Fibroblast of lung (primary cell): ENCODE results near the gene CHN2. TPM values are rescaled to one million over a fixed set of nuclear protein-coding genes. Genes with fewer than 3 reads are reported as not detected.

Experiments used
- DNase-seq, 2 donors: peaks; one replicate each; pipeline versions ENCODE4 v3.0.0 to v3.0.0-alpha.2; 2010; ENCODE audit warnings: low read depth in 2 of 2
- H2AFZ ChIP-seq: 2 replicates; pipeline ENCODE4 v1.5.1; 2012; ENCODE audit warnings: low read length, control low read depth, inconsistent platforms
- H3K27ac ChIP-seq: 2 replicates; pipeline ENCODE4 v1.5.1; 2011; ENCODE audit warnings: low read length, control low read depth; ENCODE audit not compliant: insufficient read depth
- H3K27me3 ChIP-seq: 2 replicates; pipeline ENCODE4 v1.5.1; 2011; ENCODE audit warnings: mild to moderate bottlenecking, low read length; ENCODE audit not compliant: control insufficient read depth, insufficient read depth
- H3K36me3 ChIP-seq: 2 replicates; pipeline ENCODE4 v1.5.1; 2011; ENCODE audit warnings: low read length; ENCODE audit not compliant: control insufficient read depth, insufficient read depth
- H3K4me1 ChIP-seq: 2 replicates; pipeline ENCODE4 v1.5.1; 2011; ENCODE audit warnings: low read length; ENCODE audit not compliant: control insufficient read depth, insufficient read depth; ENCODE audit errors: extremely low read depth
- H3K4me2 ChIP-seq: 2 replicates; pipeline ENCODE4 v1.5.1; 2011; ENCODE audit warnings: low read length, control low read depth; ENCODE audit not compliant: insufficient read depth; ENCODE audit errors: extremely low read depth
- H3K4me3 ChIP-seq, 4 experiments: fragments of 200-600 bp in 1 of 4; sonication (generic) in 1 of 4; replicated peaks in 1 of 4; 2 replicates each; pipeline ENCODE4 v1.5.1; 2011 to 2016; ENCODE audit warnings: low read length in 4 of 4, low read depth in 3 of 4, mild to moderate bottlenecking in 3 of 4, control low read depth in 2 of 4, inconsistent platforms in 1 of 4, mixed read lengths in 1 of 4; ENCODE audit not compliant: insufficient read depth in 1 of 4; ENCODE audit errors: control extremely low read depth in 1 of 4
- H3K79me2 ChIP-seq: 2 replicates; pipeline ENCODE4 v1.5.1; 2012; ENCODE audit warnings: mild to moderate bottlenecking, low read length, inconsistent platforms; ENCODE audit not compliant: control insufficient read depth, insufficient read depth
- H3K9ac ChIP-seq: 2 replicates; pipeline ENCODE4 v1.5.1; 2011; ENCODE audit warnings: mild to moderate bottlenecking, low read length, control low read depth; ENCODE audit not compliant: insufficient read depth
- H3K9me3 ChIP-seq: 2 replicates; pipeline ENCODE4 v1.5.1; 2012; ENCODE audit warnings: low read depth, low read length; ENCODE audit not compliant: control insufficient read depth, insufficient read depth
- H4K20me1 ChIP-seq: 2 replicates; pipeline ENCODE4 v1.5.1; 2011; ENCODE audit warnings: low read length; ENCODE audit not compliant: control insufficient read depth, insufficient read depth; ENCODE audit errors: extremely low read depth
- EZH2 ChIP-seq: IDR thresholded peaks from 2 replicates; pipeline ENCODE4 v1.5.1; 2012; ENCODE audit warnings: low read length, control low read depth, mild to moderate bottlenecking; ENCODE audit errors: missing control alignments
- polyA plus RNA-seq, 2 donors: library from polyadenylated mRNA; depleted of rRNA in 1 of 2; stranded (reverse) in 1 of 2; unstranded in 1 of 2; fragments of >200 nt; gene quantifications; 2 replicates each; pipeline ENCODE4 v1.2.1, GENCODE V29; 2011 to 2012; ENCODE audit warnings: missing spikeins in 1 of 2
- total RNA-seq: library from RNA; depleted of rRNA; stranded (reverse); fragments of >200 nt; gene quantifications from 2 replicates; pipeline ENCODE4 v1.2.1, GENCODE V29; 2014
- TF ChIP-seq, protein P1 (sequence below), 2 donors: IDR thresholded peaks in 1 of 2; conservative IDR thresholded peaks in 1 of 2; 1 replicate in 1 of 2; 2 replicates in 1 of 2; pipeline ENCODE4 v1.5.1; 2011 to 2012; ENCODE audit warnings: low read length in 2 of 2, control low read depth in 1 of 2, inconsistent platforms in 1 of 2, low read depth in 1 of 2, mild to moderate bottlenecking in 1 of 2

Gene CHN2
- total and polyA plus RNA-seq, 2 donors (not counting 1 experiment from before 2014, with no cell fraction given) = 0.33 to 0.53 TPM

DNA sequence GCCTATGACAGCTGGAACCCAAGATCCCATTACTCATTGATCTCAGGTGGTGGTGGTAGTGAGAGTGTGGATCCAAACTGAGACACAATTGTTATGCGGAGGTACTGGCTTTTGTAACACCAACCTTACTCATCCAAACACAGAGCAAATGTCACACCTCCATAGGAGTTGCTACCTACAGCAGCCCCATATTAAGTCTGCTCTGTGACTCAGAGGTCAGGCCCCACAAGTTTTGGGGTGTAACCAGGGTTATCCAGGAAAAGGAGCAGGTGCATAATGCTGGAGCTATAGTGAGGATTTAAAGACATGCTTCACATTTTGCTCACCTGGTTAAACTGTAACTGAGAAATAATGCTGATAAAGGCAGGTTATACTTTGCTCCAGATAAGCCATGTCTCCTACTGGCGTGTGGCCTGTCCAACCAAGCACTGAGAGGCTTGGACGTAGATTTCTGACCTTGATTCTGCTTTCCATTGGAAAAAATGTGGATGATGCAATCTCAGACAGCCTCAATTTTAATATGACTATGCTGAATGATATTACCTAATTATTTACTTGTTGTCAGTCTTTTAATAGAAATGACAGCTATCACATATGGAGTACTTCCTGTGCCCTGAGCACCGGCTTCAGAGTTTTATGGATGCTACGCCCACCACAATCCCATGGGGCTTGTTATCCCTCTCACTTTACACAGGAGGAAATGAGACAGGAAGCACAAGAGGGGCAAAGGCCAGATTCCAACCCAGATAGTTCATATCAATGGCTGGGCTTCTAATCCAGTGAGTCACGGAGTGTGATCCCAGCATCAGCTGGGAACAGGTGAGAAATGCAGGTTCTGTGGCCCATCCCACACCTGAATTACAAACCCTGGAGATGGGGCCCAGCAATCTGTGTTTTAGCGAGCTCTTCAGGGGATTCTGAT is 181.3 kb downstream of the CHN2 start:
- H3K4me2 ChIP-seq = no peak overlapping the region
- H3K4me1 ChIP-seq = no peaks in the 10 kb centered on the region
- no peaks in the 10 kb centered on the region for H3K9me3 ChIP-seq
- no peak for DNase-seq
- TF ChIP-seq, protein P1, sequence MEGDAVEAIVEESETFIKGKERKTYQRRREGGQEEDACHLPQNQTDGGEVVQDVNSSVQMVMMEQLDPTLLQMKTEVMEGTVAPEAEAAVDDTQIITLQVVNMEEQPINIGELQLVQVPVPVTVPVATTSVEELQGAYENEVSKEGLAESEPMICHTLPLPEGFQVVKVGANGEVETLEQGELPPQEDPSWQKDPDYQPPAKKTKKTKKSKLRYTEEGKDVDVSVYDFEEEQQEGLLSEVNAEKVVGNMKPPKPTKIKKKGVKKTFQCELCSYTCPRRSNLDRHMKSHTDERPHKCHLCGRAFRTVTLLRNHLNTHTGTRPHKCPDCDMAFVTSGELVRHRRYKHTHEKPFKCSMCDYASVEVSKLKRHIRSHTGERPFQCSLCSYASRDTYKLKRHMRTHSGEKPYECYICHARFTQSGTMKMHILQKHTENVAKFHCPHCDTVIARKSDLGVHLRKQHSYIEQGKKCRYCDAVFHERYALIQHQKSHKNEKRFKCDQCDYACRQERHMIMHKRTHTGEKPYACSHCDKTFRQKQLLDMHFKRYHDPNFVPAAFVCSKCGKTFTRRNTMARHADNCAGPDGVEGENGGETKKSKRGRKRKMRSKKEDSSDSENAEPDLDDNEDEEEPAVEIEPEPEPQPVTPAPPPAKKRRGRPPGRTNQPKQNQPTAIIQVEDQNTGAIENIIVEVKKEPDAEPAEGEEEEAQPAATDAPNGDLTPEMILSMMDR (conservative IDR thresholded peaks at IDR 0.05 in 1 of 2, IDR thresholded peaks at IDR 0.05 in 1 of 2; ENCODE audit: low read depth in 1 of 2, low read length in 2 of 2) = no peak
- TF ChIP-seq EZH2 = no peak
- no peaks in the 10 kb centered on the region for H4K20me1 ChIP-seq
- no peaks in the 10 kb centered on the region for H3K36me3 ChIP-seq
- H3K9ac ChIP-seq = no peak overlapping the region
- H3K27me3 ChIP-seq = no peaks in the 10 kb centered on the region
- no peak overlapping the region for H3K4me3 ChIP-seq
- H3K27ac ChIP-seq = no peak overlapping the region
- no peaks in the 10 kb centered on the region for H3K79me2 ChIP-seq
- no peak overlapping the region for H2AFZ ChIP-seq

DNA sequence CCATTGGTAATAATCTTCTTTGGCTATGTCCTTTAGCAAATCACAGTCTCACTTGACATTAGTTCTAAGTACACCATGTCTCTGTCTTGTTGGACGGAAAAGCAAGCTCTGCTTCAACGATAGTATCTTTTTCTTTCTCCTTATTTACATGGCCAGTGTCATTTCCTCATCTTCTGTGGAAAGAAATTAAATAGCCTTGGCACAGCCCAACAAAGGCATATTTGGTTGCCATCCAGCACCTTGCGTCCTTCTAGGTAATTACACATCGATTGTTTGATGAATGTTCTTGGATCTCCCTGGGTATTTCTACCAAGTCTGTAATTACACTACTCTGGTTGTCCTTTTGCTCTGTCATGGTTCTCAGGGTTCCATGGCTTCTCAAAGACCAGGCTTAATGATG is 183.1 kb downstream of the CHN2 start:
- TF ChIP-seq, protein P1 (conservative IDR thresholded peaks at IDR 0.05 in 1 of 2, IDR thresholded peaks at IDR 0.05 in 1 of 2; ENCODE audit: low read depth in 1 of 2, low read length in 2 of 2) = no peak
- no peak for TF ChIP-seq EZH2
- Histone ChIP-seq H3K4me1 (no peaks in the 10 kb centered on the region), H2AFZ (no peak overlapping the region), H3K27me3 (no peaks in the 10 kb centered on the region), H3K9ac (no peak overlapping the region), H3K27ac (no peak overlapping the region), H3K79me2 (no peaks in the 10 kb centered on the region), H3K4me3 (no peak overlapping the region), H3K36me3 (no peaks in the 10 kb centered on the region), H3K9me3 (no peaks in the 10 kb centered on the region), H3K4me2 (no peak overlapping the region), H4K20me1 (no peaks in the 10 kb centered on the region)
- no peak for DNase-seq

DNA sequence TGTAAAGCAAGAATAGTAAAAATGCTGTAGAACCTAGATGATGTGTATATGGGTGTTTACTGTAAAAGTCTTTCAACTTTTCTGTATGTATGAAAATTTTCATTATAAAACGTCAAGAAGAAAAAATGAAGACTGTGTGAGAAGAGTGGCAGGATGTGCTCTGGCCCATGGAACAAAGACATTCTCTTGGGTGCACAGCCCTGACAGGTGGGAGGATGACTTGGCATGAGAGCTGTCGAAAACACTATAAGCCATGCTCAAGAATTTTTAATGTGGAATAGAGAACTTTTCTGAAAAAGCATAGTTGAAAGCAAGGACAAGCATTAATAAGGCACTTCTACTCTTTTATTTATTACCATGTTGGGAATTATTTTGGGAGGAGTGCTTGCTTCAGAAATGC is 185.0 kb downstream of the CHN2 start:
- no peak overlapping the region for H3K4me3 ChIP-seq
- H3K4me1 ChIP-seq = no peaks in the 10 kb centered on the region
- no peak overlapping the region for H3K27ac ChIP-seq
- H2AFZ ChIP-seq = no peak overlapping the region
- H3K36me3 ChIP-seq = no peaks in the 10 kb centered on the region
- no peak overlapping the region for H3K4me2 ChIP-seq
- DNase-seq = no peak
- H3K79me2 ChIP-seq = no peaks in the 10 kb centered on the region
- H3K9ac ChIP-seq = no peak overlapping the region
- H3K9me3 ChIP-seq = no peaks in the 10 kb centered on the region
- H3K27me3 ChIP-seq = no peaks in the 10 kb centered on the region
- TF ChIP-seq EZH2 = no peak
- H4K20me1 ChIP-seq = no peaks in the 10 kb centered on the region
